Ishikawa (cell line): ENCODE data around the gene OR5AR1.

Experiments
- CEBPB ChIP-seq: IDR thresholded peaks from 2 replicates; pipeline ENCODE4 v1.6.1; 2012
- CREB1 ChIP-seq: IDR thresholded peaks from 2 replicates; pipeline ENCODE4 v1.6.1; 2012; ENCODE audit warnings: low read depth
- EGR1 ChIP-seq: IDR thresholded peaks from 2 replicates; pipeline ENCODE4 v1.6.1; 2012
- EP300 ChIP-seq: IDR thresholded peaks from 2 replicates; pipeline ENCODE4 v1.6.1; 2012; ENCODE audit warnings: borderline replicate concordance
- FOXM1 ChIP-seq: IDR thresholded peaks from 2 replicates; pipeline ENCODE4 v1.6.1; 2012; ENCODE audit warnings: low read depth, borderline replicate concordance
- MAX ChIP-seq: IDR thresholded peaks from 2 replicates; pipeline ENCODE4 v1.6.1; 2012
- NFIC ChIP-seq: IDR thresholded peaks from 2 replicates; pipeline ENCODE4 v1.6.1; 2012
- RAD21 ChIP-seq: IDR thresholded peaks from 2 replicates; pipeline ENCODE4 v1.6.1; 2012; ENCODE audit warnings: low read depth
- TEAD4 ChIP-seq: IDR thresholded peaks from 2 replicates; pipeline ENCODE4 v1.6.1; 2012
- YY1 ChIP-seq: IDR thresholded peaks from 2 replicates; pipeline ENCODE4 v1.6.1; 2012; ENCODE audit warnings: low read depth
- TF ChIP-seq, protein P1 (sequence below): IDR thresholded peaks from 2 replicates; pipeline ENCODE4 v1.6.1; 2012; ENCODE audit warnings: low read depth, mild to moderate bottlenecking

- no peak for TF ChIP-seq FOXM1
- no peak for TF ChIP-seq YY1
- TF ChIP-seq RAD21: no peak
- TF ChIP-seq, protein P1, sequence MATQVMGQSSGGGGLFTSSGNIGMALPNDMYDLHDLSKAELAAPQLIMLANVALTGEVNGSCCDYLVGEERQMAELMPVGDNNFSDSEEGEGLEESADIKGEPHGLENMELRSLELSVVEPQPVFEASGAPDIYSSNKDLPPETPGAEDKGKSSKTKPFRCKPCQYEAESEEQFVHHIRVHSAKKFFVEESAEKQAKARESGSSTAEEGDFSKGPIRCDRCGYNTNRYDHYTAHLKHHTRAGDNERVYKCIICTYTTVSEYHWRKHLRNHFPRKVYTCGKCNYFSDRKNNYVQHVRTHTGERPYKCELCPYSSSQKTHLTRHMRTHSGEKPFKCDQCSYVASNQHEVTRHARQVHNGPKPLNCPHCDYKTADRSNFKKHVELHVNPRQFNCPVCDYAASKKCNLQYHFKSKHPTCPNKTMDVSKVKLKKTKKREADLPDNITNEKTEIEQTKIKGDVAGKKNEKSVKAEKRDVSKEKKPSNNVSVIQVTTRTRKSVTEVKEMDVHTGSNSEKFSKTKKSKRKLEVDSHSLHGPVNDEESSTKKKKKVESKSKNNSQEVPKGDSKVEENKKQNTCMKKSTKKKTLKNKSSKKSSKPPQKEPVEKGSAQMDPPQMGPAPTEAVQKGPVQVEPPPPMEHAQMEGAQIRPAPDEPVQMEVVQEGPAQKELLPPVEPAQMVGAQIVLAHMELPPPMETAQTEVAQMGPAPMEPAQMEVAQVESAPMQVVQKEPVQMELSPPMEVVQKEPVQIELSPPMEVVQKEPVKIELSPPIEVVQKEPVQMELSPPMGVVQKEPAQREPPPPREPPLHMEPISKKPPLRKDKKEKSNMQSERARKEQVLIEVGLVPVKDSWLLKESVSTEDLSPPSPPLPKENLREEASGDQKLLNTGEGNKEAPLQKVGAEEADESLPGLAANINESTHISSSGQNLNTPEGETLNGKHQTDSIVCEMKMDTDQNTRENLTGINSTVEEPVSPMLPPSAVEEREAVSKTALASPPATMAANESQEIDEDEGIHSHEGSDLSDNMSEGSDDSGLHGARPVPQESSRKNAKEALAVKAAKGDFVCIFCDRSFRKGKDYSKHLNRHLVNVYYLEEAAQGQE: no peak
- no peak for TF ChIP-seq CREB1
- TF ChIP-seq CEBPB: no peak
- TF ChIP-seq TEAD4: no peak
- no peak for TF ChIP-seq NFIC
- no peak for TF ChIP-seq EGR1
- TF ChIP-seq EP300: no peak
- TF ChIP-seq MAX: no peak
Measured at GRCh38 chr11:56663386-56663785, at the start of gene OR5AR1.
